Osteoblast (primary cell): Measurements from ENCODE around the gene PTPRN2. TPM values are rescaled to one million over a fixed set of nuclear protein-coding genes. Genes with fewer than 3 reads are reported as not detected.

Experiments used
- DNase-seq: peaks from one replicate; pipeline ENCODE4 v3.0.0; 2011; ENCODE audit warnings: low spot score, mixed read lengths; ENCODE audit not compliant: insufficient read length; ENCODE audit errors: missing footprints
- H2AFZ ChIP-seq: 2 replicates; pipeline ENCODE4 v1.6.0; 2011; ENCODE audit warnings: mild to moderate bottlenecking, low read length
- H3K27ac ChIP-seq: 2 replicates; pipeline ENCODE4 v1.5.1; 2011; ENCODE audit warnings: mild to moderate bottlenecking, low read depth, low read length, moderate library complexity
- H3K27me3 ChIP-seq: 2 replicates; pipeline ENCODE4 v1.6.0; 2012; ENCODE audit warnings: mild to moderate bottlenecking, control low read depth, inconsistent platforms, low read length, moderate library complexity; ENCODE audit not compliant: insufficient read depth
- H3K36me3 ChIP-seq: 2 replicates; pipeline ENCODE4 v1.5.1; 2011; ENCODE audit warnings: mild to moderate bottlenecking, low read length, control low read depth, moderate library complexity; ENCODE audit not compliant: insufficient read depth
- H3K4me1 ChIP-seq: 2 replicates; pipeline ENCODE4 v1.5.1; 2011; ENCODE audit warnings: mild to moderate bottlenecking, low read length, control low read depth, moderate library complexity; ENCODE audit not compliant: insufficient read depth
- H3K4me2 ChIP-seq: 2 replicates; pipeline ENCODE4 v1.6.0; 2011; ENCODE audit warnings: mild to moderate bottlenecking, low read length; ENCODE audit not compliant: insufficient read depth
- H3K4me3 ChIP-seq: fragments of 200-600 bp; sonication (generic); 3 replicates; pipeline ENCODE4 v1.5.1; 2012; ENCODE audit warnings: mild to moderate bottlenecking, low read length, inconsistent platforms; ENCODE audit not compliant: insufficient read depth
- H3K79me2 ChIP-seq: 2 replicates; pipeline ENCODE4 v1.6.0; 2012; ENCODE audit warnings: mild to moderate bottlenecking, low read length, control low read depth, inconsistent platforms; ENCODE audit not compliant: insufficient read depth
- H3K9me3 ChIP-seq: 2 replicates; pipeline ENCODE4 v1.5.1; 2011; ENCODE audit warnings: low read depth, low read length, control low read depth
- H4K20me1 ChIP-seq: 2 replicates; pipeline ENCODE4 v1.6.0; 2012; ENCODE audit warnings: mild to moderate bottlenecking, low read length, control low read depth; ENCODE audit not compliant: insufficient read depth
- CTCF ChIP-seq: IDR thresholded peaks from 2 replicates; pipeline ENCODE4 v1.5.1; 2011; ENCODE audit warnings: mild to moderate bottlenecking, low read depth, low read length, moderate library complexity; ENCODE audit errors: extremely low read depth
- total RNA-seq: library from RNA; depleted of rRNA; stranded (reverse); fragments of >200 nt; gene quantifications from 2 replicates; pipeline ENCODE4 v1.2.3, GENCODE V29; 2012

The PTPRN2 gene
- total RNA-seq, 1 donor = 0.36 TPM

GRCh38 chr7:158505683-158506082 lies 81.9 kb downstream of the PTPRN2 start:
- H2AFZ ChIP-seq = no peak overlapping the region
- TF ChIP-seq CTCF = no peak
- H3K4me2 ChIP-seq = no peak overlapping the region
- no peaks in the 10 kb centered on the region for H3K27me3 ChIP-seq
- H3K79me2 ChIP-seq = no peaks in the 10 kb centered on the region
- no peak overlapping the region for H3K4me3 ChIP-seq
- H4K20me1 ChIP-seq = no peaks in the 10 kb centered on the region
- H3K9me3 ChIP-seq = no peaks in the 10 kb centered on the region
- no peaks in the 10 kb centered on the region for H3K36me3 ChIP-seq
- no peaks in the 10 kb centered on the region for H3K4me1 ChIP-seq
- DNase-seq = no peak
- no peak overlapping the region for H3K27ac ChIP-seq

- no peaks in the 10 kb centered on the region for H3K9me3 ChIP-seq
- H3K27me3 ChIP-seq = no peaks in the 10 kb centered on the region
- DNase-seq = no peak
Observed at GRCh38 chr7:158502068-158502750, 85.4 kb downstream of the PTPRN2 start.

GRCh38 chr7:158501393-158502067 lies 86.1 kb downstream of the PTPRN2 start:
- no peaks in the 10 kb centered on the region for H3K27me3 ChIP-seq
- no peaks in the 10 kb centered on the region for H3K79me2 ChIP-seq
- no peak overlapping the region for H3K4me2 ChIP-seq
- no peak overlapping the region for H2AFZ ChIP-seq
- no peaks in the 10 kb centered on the region for H3K9me3 ChIP-seq
- no peaks in the 10 kb centered on the region for H3K4me1 ChIP-seq
- no peaks in the 10 kb centered on the region for H4K20me1 ChIP-seq
- TF ChIP-seq CTCF = no peak
- DNase-seq = no peak
- no peak overlapping the region for H3K27ac ChIP-seq
- H3K4me3 ChIP-seq = no peak overlapping the region
- no peaks in the 10 kb centered on the region for H3K36me3 ChIP-seq

More at GRCh38 chr7:158502068-158502750, 85.4 kb downstream of the PTPRN2 start:
- no peak overlapping the region for H2AFZ ChIP-seq
- H3K36me3 ChIP-seq = no peaks in the 10 kb centered on the region
- no peak overlapping the region for H3K4me3 ChIP-seq
- H3K4me2 ChIP-seq = no peak overlapping the region
- H3K79me2 ChIP-seq = no peaks in the 10 kb centered on the region
- TF ChIP-seq CTCF = no peak
- no peak overlapping the region for H3K27ac ChIP-seq
- H4K20me1 ChIP-seq = no peaks in the 10 kb centered on the region
- no peaks in the 10 kb centered on the region for H3K4me1 ChIP-seq

- Histone ChIP-seq H3K9me3 (no peaks in the 10 kb centered on the region), H3K27ac (no peak overlapping the region), H3K4me3 (no peak overlapping the region), H3K36me3 (no peaks in the 10 kb centered on the region), H3K4me2 (no peak overlapping the region), H4K20me1 (no peaks in the 10 kb centered on the region), H3K4me1 (no peaks in the 10 kb centered on the region), H2AFZ (no peak overlapping the region), H3K79me2 (no peaks in the 10 kb centered on the region), H3K27me3 (no peaks in the 10 kb centered on the region)
- no peak for DNase-seq
- TF ChIP-seq CTCF = no peak
Observed at GRCh38 chr7:158500651-158501052, 87.0 kb downstream of the PTPRN2 start.
